ENCODE data around the gene NUDT3. TPM values are rescaled to one million over a fixed set of nuclear protein-coding genes. Genes with fewer than 3 reads are reported as not detected.
"Not testable (repeated sequence)": the region's sequence is repeated elsewhere in the genome, so short reads cannot be mapped to it uniquely, and the experiment has no call there.

Gene NUDT3
- total RNA-seq, 2 donors from 2014 or later = 11.9 to 16.2 TPM

DNA sequence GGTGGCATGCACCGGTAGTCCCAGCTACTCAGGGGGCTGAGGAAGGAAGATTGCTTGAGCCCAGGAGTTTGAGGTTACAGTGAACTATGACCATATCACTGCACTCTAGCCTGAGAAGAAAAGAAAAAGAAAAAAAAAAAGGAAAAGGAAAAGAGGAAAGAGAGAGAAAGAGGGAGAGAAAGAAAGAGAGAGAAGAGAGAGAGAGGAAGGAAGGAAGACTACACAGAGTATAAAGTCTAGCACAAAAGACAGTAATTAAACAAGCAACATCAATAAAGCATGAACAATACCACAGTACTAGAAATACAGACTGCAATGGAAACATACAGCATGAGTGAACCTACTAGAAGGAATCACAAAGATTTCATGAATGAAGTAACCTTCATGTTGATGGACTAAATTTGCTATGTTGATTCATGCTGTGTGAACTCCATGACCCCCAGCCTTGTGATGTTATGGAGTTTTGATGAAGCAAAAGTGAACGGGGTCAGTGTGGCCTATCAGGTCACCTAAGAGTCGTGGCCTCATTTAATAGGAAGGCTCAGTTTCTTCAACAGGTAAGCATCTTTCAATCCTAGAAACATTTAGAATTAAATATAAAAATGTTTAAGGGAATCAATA, 57.6 kb downstream of the NUDT3 start:
- no peak for DNase-seq
- Histone ChIP-seq H3K4me1 (no peaks in the 10 kb centered on the region), H3K27ac (no peak overlapping the region), H3K9ac (ENCODE audit: low read depth in 2 of 2, low read length in 2 of 2) (no peak overlapping the region), H3K36me3 (no peaks in the 10 kb centered on the region), H3K27me3 (no peaks in the 10 kb centered on the region), H3K4me3 (no peak overlapping the region), H3K9me3 (no peaks in the 10 kb centered on the region)
- intact Hi-C loops (cut with DNase I) = no loop called here
- TF ChIP-seq, protein P1, sequence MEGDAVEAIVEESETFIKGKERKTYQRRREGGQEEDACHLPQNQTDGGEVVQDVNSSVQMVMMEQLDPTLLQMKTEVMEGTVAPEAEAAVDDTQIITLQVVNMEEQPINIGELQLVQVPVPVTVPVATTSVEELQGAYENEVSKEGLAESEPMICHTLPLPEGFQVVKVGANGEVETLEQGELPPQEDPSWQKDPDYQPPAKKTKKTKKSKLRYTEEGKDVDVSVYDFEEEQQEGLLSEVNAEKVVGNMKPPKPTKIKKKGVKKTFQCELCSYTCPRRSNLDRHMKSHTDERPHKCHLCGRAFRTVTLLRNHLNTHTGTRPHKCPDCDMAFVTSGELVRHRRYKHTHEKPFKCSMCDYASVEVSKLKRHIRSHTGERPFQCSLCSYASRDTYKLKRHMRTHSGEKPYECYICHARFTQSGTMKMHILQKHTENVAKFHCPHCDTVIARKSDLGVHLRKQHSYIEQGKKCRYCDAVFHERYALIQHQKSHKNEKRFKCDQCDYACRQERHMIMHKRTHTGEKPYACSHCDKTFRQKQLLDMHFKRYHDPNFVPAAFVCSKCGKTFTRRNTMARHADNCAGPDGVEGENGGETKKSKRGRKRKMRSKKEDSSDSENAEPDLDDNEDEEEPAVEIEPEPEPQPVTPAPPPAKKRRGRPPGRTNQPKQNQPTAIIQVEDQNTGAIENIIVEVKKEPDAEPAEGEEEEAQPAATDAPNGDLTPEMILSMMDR (IDR thresholded peaks at IDR 0.05) = no peak

GRCh38 chr6:34333858-34334257, 58.6 kb downstream of the NUDT3 start:
- H3K36me3 ChIP-seq = no peaks in the 10 kb centered on the region
- DNase-seq = no peak
- H3K27me3 ChIP-seq = no peaks in the 10 kb centered on the region
- no peaks in the 10 kb centered on the region for H3K9me3 ChIP-seq
- TF ChIP-seq, protein P1 (IDR thresholded peaks at IDR 0.05) = no peak
- no peaks in the 10 kb centered on the region for H3K4me1 ChIP-seq
- H3K27ac ChIP-seq = no peak overlapping the region
- intact Hi-C loops (cut with DNase I) = no loop called here
- H3K9ac ChIP-seq (ENCODE audit: low read depth in 2 of 2, low read length in 2 of 2) = no peak overlapping the region
- no peak overlapping the region for H3K4me3 ChIP-seq

GRCh38 chr6:34332251-34333198, 59.9 kb downstream of the NUDT3 start:
- no peak overlapping the region for H3K27ac ChIP-seq
- H3K4me1 ChIP-seq = no peaks in the 10 kb centered on the region
- TF ChIP-seq, protein P1 (IDR thresholded peaks at IDR 0.05) = no peak
- no peak overlapping the region for H3K4me3 ChIP-seq
- DNase-seq = no peak
- intact Hi-C loops (cut with DNase I) = no loop called here
- no peak overlapping the region for H3K9ac ChIP-seq (ENCODE audit: low read depth in 2 of 2, low read length in 2 of 2)
- H3K9me3 ChIP-seq = no peaks in the 10 kb centered on the region
- no peaks in the 10 kb centered on the region for H3K27me3 ChIP-seq
- H3K36me3 ChIP-seq = no peaks in the 10 kb centered on the region

DNA sequence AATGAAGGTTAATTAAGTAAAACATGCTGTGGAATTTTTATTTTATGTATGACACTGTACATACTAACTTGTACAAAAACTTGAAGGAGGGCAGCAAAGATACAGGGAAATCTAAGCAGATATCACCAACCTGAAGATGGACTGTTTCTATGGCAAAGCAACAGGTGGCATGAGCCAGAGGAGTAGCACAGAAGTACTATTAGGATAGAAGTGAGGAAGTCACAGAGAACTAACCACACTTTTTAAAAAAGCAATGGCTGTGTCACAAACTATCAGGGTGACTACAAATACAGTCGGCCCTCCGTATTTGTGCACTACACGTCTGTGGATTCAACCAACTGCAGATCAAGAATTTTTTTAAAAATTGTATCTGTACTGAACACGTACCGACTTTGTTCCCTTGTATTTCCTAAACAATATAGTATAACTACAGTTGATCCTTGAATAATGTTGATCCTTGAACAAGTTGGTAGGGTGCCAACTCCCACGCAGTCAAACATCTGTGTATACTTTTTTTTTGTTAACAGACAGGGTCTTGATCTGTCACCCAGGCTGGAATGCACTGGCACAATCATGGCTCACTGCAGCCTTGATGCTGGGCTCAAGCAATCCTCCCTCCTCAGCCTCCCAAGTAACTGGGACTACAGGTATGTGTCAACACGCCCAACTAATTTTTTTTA, 61.0 kb downstream of the NUDT3 start:
- Histone ChIP-seq H3K4me3 (no peak overlapping the region), H3K27ac (no peak overlapping the region), H3K9me3 (no peaks in the 10 kb centered on the region), H3K4me1 (no peaks in the 10 kb centered on the region), H3K27me3 (no peaks in the 10 kb centered on the region), H3K36me3 (no peaks in the 10 kb centered on the region), H3K9ac (ENCODE audit: low read depth in 2 of 2, low read length in 2 of 2) (no peak overlapping the region)
- intact Hi-C loops (cut with DNase I) = no loop called here
- no peak for DNase-seq
- TF ChIP-seq, protein P1 (IDR thresholded peaks at IDR 0.05) = no peak

GRCh38 chr6:34329814-34330213, 62.7 kb downstream of the NUDT3 start:
- H3K9me3 ChIP-seq; H3K27me3 ChIP-seq; H3K27ac ChIP-seq; H3K36me3 ChIP-seq; H3K4me1 ChIP-seq; DNase-seq; H3K9ac ChIP-seq (ENCODE audit: low read depth in 2 of 2, low read length in 2 of 2); H3K4me3 ChIP-seq; intact Hi-C loops (cut with DNase I): not testable (repeated sequence)

Data from colonic mucosa (tissue), 4 donors.